SU-DHL-6 (cell line): ENCODE results near the gene ADIPOR2.

Experiments
- H2AFZ ChIP-seq: fragments of 200-600 bp; sonication (generic); 2 replicates; pipeline ENCODE4 v1.6.1; 2014; ENCODE audit warnings: low read depth, mild to moderate bottlenecking, moderate library complexity, mixed read lengths, antibody characterized with exemption, low read length; ENCODE audit not compliant: severe bottlenecking
- H3F3A ChIP-seq: fragments of 200-600 bp; shearing (Covaris generic); 2 replicates; pipeline ENCODE4 v1.6.0; 2016; ENCODE audit warnings: antibody characterized with exemption, mild to moderate bottlenecking; ENCODE audit not compliant: insufficient read depth
- H3K27ac ChIP-seq: fragments of 200-600 bp; sonication (generic); 2 replicates; pipeline ENCODE4 v1.5.1; 2016; ENCODE audit warnings: low read depth, mild to moderate bottlenecking, low read length, moderate library complexity, mixed read lengths
- H3K27me3 ChIP-seq: fragments of 200-600 bp; sonication (generic), shearing (Covaris generic); 2 replicates; pipeline ENCODE4 v1.6.0; 2014; ENCODE audit warnings: mild to moderate bottlenecking, low read length
- H3K36me3 ChIP-seq: fragments of 200-600 bp; sonication (generic); 2 replicates; pipeline ENCODE4 v1.6.1; 2014; ENCODE audit warnings: mild to moderate bottlenecking, low read length, mixed read lengths
- H3K4me2 ChIP-seq: fragments of 300-600, 200-600 bp; shearing (Covaris generic), sonication (generic); 2 replicates; pipeline ENCODE4 v1.6.0; 2014; ENCODE audit warnings: low read length, low read depth, mild to moderate bottlenecking; ENCODE audit not compliant: poor library complexity, severe bottlenecking
- H3K4me3 ChIP-seq: fragments of 200-600 bp; sonication (generic); 2 replicates; pipeline ENCODE4 v1.5.1; 2014; ENCODE audit warnings: antibody characterized with exemption, low read length, mild to moderate bottlenecking, mixed read lengths; ENCODE audit not compliant: insufficient read depth, poor library complexity, severe bottlenecking
- H3K79me2 ChIP-seq: fragments of 200-600 bp; sonication (generic); 2 replicates; pipeline ENCODE4 v1.6.1; 2014; ENCODE audit warnings: mild to moderate bottlenecking, low read length, moderate library complexity; ENCODE audit not compliant: insufficient read depth
- H3K9ac ChIP-seq: fragments of 200-600 bp; sonication (generic); 2 replicates; pipeline ENCODE4 v1.7.0; 2014; ENCODE audit warnings: mild to moderate bottlenecking, low read length
- H3K9me2 ChIP-seq: fragments of 200-600 bp; sonication (generic); replicated peaks from 2 replicates; pipeline ENCODE4 v1.6.1; 2014; ENCODE audit warnings: low read length; ENCODE audit not compliant: insufficient read depth
- H3K9me3 ChIP-seq: fragments of 200-600 bp; sonication (generic); 2 replicates; pipeline ENCODE4 v1.6.1; 2014; ENCODE audit warnings: low read length, mixed read lengths; ENCODE audit not compliant: insufficient read depth
- H4K20me1 ChIP-seq: fragments of 200-600 bp; sonication (generic); 2 replicates; pipeline ENCODE4 v1.6.1; 2014; ENCODE audit warnings: low read depth, mild to moderate bottlenecking, antibody characterized with exemption, low read length, moderate library complexity, mixed read lengths
- CTCF ChIP-seq: fragments of 200-600 bp; sonication (generic); IDR thresholded peaks from one replicate; pipeline ENCODE4 v1.5.1; 2017; ENCODE audit warnings: antibody characterized with exemption, mild to moderate bottlenecking, low read length, moderate library complexity; ENCODE audit not compliant: insufficient read depth, poor library complexity, severe bottlenecking
- EZH2phosphoT487 ChIP-seq: fragments of 200-600 bp; sonication (generic), shearing (Covaris generic); conservative IDR thresholded peaks from 2 replicates; pipeline ENCODE4 v1.6.1; 2018; ENCODE audit warnings: mild to moderate bottlenecking, antibody characterized with exemption, low read length, moderate library complexity, mixed read lengths

The ADIPOR2 gene

GRCh38 chr12:1807087-1807860 lies 116.4 kb downstream of the ADIPOR2 start:
- no peak overlapping the region for H3K27ac ChIP-seq

GRCh38 chr12:1808036-1808797 lies 117.3 kb downstream of the ADIPOR2 start:
- no peaks in the 10 kb centered on the region for H3K36me3 ChIP-seq
- no peaks in the 10 kb centered on the region for H3K27me3 ChIP-seq
- TF ChIP-seq EZH2phosphoT487 (no peak), CTCF (no peak)

More at GRCh38 chr12:1807087-1807860, 116.4 kb downstream of the ADIPOR2 start:
- Histone ChIP-seq H3K9ac (no peak overlapping the region), H2AFZ (no peak overlapping the region), H3K9me2 (no peaks in the 10 kb centered on the region), H3K27me3 (no peaks in the 10 kb centered on the region), H3K4me3 (no peak overlapping the region), H3K79me2 (no peaks in the 10 kb centered on the region), H3K9me3 (no peaks in the 10 kb centered on the region), H4K20me1 (no peaks in the 10 kb centered on the region), H3K4me2 (no peak overlapping the region), H3F3A (no peaks in the 10 kb centered on the region), H3K36me3 (no peaks in the 10 kb centered on the region)
- no peak for TF ChIP-seq CTCF
- TF ChIP-seq EZH2phosphoT487 = no peak

GRCh38 chr12:1808798-1809480 lies 118.1 kb downstream of the ADIPOR2 start:
- Histone ChIP-seq H3F3A (no peaks in the 10 kb centered on the region), H3K9me2 (no peaks in the 10 kb centered on the region), H3K27ac (no peak overlapping the region), H3K9me3 (no peaks in the 10 kb centered on the region), H3K27me3 (no peaks in the 10 kb centered on the region), H3K79me2 (no peaks in the 10 kb centered on the region), H3K36me3 (no peaks in the 10 kb centered on the region), H3K4me2 (no peak overlapping the region), H4K20me1 (no peaks in the 10 kb centered on the region), H3K4me3 (no peak overlapping the region), H3K9ac (no peak overlapping the region), H2AFZ (no peak overlapping the region)
- TF ChIP-seq EZH2phosphoT487 (no peak), CTCF (no peak)

More at GRCh38 chr12:1808036-1808797, 117.3 kb downstream of the ADIPOR2 start:
- no peak overlapping the region for H3K9ac ChIP-seq
- H3K27ac ChIP-seq = no peak overlapping the region
- no peaks in the 10 kb centered on the region for H3F3A ChIP-seq
- H3K4me3 ChIP-seq = no peak overlapping the region
- no peak overlapping the region for H2AFZ ChIP-seq
- no peaks in the 10 kb centered on the region for H3K79me2 ChIP-seq
- H3K4me2 ChIP-seq = no peak overlapping the region
- no peaks in the 10 kb centered on the region for H4K20me1 ChIP-seq
- no peaks in the 10 kb centered on the region for H3K9me2 ChIP-seq
- no peaks in the 10 kb centered on the region for H3K9me3 ChIP-seq
